ENCODE results near the gene BRIX1. TPM values are rescaled to one million over a fixed set of nuclear protein-coding genes. Genes with fewer than 3 reads are reported as not detected.

BRIX1 gene
- total and polyA plus RNA-seq, 2 of the 4 experiments (the other 2 are of a cell fraction), result 15.1 to 26.1 TPM

- H3K4me3 ChIP-seq (ENCODE audit: insufficient read depth, low read depth, low read length), result no peak overlapping the region
Measured at GRCh38 chr5:34944044-34944443, 28.5 kb downstream of the BRIX1 start.

More at GRCh38 chr5:34944044-34944443, 28.5 kb downstream of the BRIX1 start:
- Histone ChIP-seq H2BK15ac (ENCODE audit: low read depth, low read length) (no peak overlapping the region), H3K27ac (ENCODE audit: insufficient read depth, low read length) (no peak overlapping the region), H3K4me1 (ENCODE audit: control insufficient read depth, insufficient read depth, low read length) (no peaks in the 10 kb centered on the region), H3K79me1 (ENCODE audit: low read depth in 1 of 2, low read length in 2 of 2) (peaks cover 0 to 4% of the 10 kb centered on the region in 2 experiments; a peak in 1 of 4 replicates), H3K14ac (replicated peaks; ENCODE audit: low read depth, low read length) (no peak overlapping the region), H3K18ac (ENCODE audit: low read depth, low read length) (no peak overlapping the region), H3K23ac (ENCODE audit: low read depth, low read length) (no peak overlapping the region), H2AK9ac (replicated peaks; ENCODE audit: low read depth, low read length, poor library complexity) (no peak overlapping the region), H2AFZ (replicated peaks; ENCODE audit: low read length, poor library complexity) (no peak overlapping the region), H4K91ac (ENCODE audit: insufficient read depth, low read depth, low read length) (no peak overlapping the region), H2BK5ac (ENCODE audit: low read depth, low read length, poor library complexity, severe bottlenecking) (no peak overlapping the region), H3K36me3 (ENCODE audit: control insufficient read depth, insufficient read depth, low read length) (peaks cover 31% of the 10 kb centered on the region), H2BK120ac (ENCODE audit: low read depth, low read length) (no peak overlapping the region), H3K9ac (ENCODE audit: low read depth, low read length) (no peak overlapping the region), H3K9me1 (ENCODE audit: insufficient read depth, low read length) (no peaks in the 10 kb centered on the region), H3K4me2 (ENCODE audit: low read depth, low read length) (no peak overlapping the region), H3K56ac (ENCODE audit: extremely low read depth, insufficient read depth, low read length) (no peak overlapping the region), H3K4ac (ENCODE audit: low read depth, low read length) (no peak overlapping the region), H4K5ac (ENCODE audit: low read depth, low read length) (no peak overlapping the region), H2BK20ac (ENCODE audit: low read depth, low read length) (no peak overlapping the region), H3K9me3 (ENCODE audit: control insufficient read depth, insufficient read depth, low read length) (no peaks in the 10 kb centered on the region), H4K8ac (ENCODE audit: low read depth in 2 of 2, low read length in 2 of 2) (no peak overlapping the region), H4K20me1 (ENCODE audit: insufficient read depth, low read length) (no peaks in the 10 kb centered on the region), H2AK5ac (ENCODE audit: low read depth, low read length) (no peak overlapping the region), H3K27me3 (ENCODE audit: control insufficient read depth, insufficient read depth, low read length) (no peaks in the 10 kb centered on the region)
- no CpG with 5 or more reads among the region's 2 CpGs for WGBS, 2 experiments (ENCODE audit: extremely low coverage in 2 of 2, insufficient read length in 1 of 2)
- ATAC-seq (ENCODE audit: low read depth) (no peak), DNase-seq (no peak)
- ChIA-PET POLR2A (ENCODE audit: unreplicated experiment) (interaction anchor here (0.6 kb wide), 1 partner anchor 186 kb away, joined by 4 read pairs; no protein-coding TSS in a partner anchor), CTCF (interaction anchor here (1.0 kb wide), 1 partner anchor 14 kb away, joined by 5 read pairs; no protein-coding TSS in a partner anchor)
- intact Hi-C loops (cut with micrococcal nuclease) (no loop called here), in situ Hi-C loops (cut with MboI; ENCODE audit: low sequenced_read_pairs) (no loop called here), dilution Hi-C loops (cut with HindIII; ENCODE audit: low sequenced_read_pairs, unreplicated experiment) (no loop called here)
- no peak for TF ChIP-seq CHD1 (IDR thresholded peaks at IDR 0.05; ENCODE audit: low read depth, low read length)
- no peak for TF ChIP-seq BHLHE40 (IDR thresholded peaks at IDR 0.05; ENCODE audit: low read depth, low read length)
- TF ChIP-seq USF2 (IDR thresholded peaks at IDR 0.05; ENCODE audit: low read depth, low read length), result no peak
- TF ChIP-seq MAFK (IDR thresholded peaks at IDR 0.05; ENCODE audit: low read depth, low read length), result no peak
- TF ChIP-seq NFE2L2 (IDR thresholded peaks at IDR 0.05; ENCODE audit: low read depth, low read length), result no peak
- no peak for TF ChIP-seq MXI1 (IDR thresholded peaks at IDR 0.05; ENCODE audit: borderline replicate concordance, low read depth, low read length)
- no peak for TF ChIP-seq POLR2A (IDR thresholded peaks at IDR 0.05; ENCODE audit: low read depth, low read length)
- no peak for TF ChIP-seq RAD21 (IDR thresholded peaks at IDR 0.05; ENCODE audit: low read length)
- TF ChIP-seq RFX5 (IDR thresholded peaks at IDR 0.05; ENCODE audit: low read depth, low read length), result no peak
- no peak for TF ChIP-seq FOS (IDR thresholded peaks at IDR 0.05; ENCODE audit: low read depth, low read length)
- TF ChIP-seq CEBPB (IDR thresholded peaks at IDR 0.05; ENCODE audit: low read depth, low read length), result no peak
- TF ChIP-seq CTCF (conservative IDR thresholded peaks at IDR 0.05; ENCODE audit: low read depth, low read length), result no peak
- TF ChIP-seq RCOR1 (IDR thresholded peaks at IDR 0.05; ENCODE audit: insufficient replicate concordance, low read length), result no peak
- TF ChIP-seq MAZ (IDR thresholded peaks at IDR 0.05; ENCODE audit: borderline replicate concordance, low read depth, low read length), result no peak
- no peak for TF ChIP-seq SMC3 (IDR thresholded peaks at IDR 0.05; ENCODE audit: low read depth, low read length)
- no peak for TF ChIP-seq ELK1 (IDR thresholded peaks at IDR 0.05; ENCODE audit: borderline replicate concordance, low read depth, low read length)
- BruUV-seq (replicated peaks), result no TSS peak
